HG02938 (cell line): ENCODE data around the gene RAVER2.
"Not testable (repeated sequence)": the region's sequence is repeated elsewhere in the genome, so short reads cannot be mapped to it uniquely, and the experiment has no call there.

ENCODE experiments used
- ATAC-seq: cut with Tn5 transposase; IDR thresholded peaks from one replicate; pipeline ENCODE4 v1.9.1; 2021; ENCODE audit warnings: mild to moderate bottlenecking, moderate library complexity; ENCODE audit not compliant: unreplicated experiment

RAVER2 gene, protein sequence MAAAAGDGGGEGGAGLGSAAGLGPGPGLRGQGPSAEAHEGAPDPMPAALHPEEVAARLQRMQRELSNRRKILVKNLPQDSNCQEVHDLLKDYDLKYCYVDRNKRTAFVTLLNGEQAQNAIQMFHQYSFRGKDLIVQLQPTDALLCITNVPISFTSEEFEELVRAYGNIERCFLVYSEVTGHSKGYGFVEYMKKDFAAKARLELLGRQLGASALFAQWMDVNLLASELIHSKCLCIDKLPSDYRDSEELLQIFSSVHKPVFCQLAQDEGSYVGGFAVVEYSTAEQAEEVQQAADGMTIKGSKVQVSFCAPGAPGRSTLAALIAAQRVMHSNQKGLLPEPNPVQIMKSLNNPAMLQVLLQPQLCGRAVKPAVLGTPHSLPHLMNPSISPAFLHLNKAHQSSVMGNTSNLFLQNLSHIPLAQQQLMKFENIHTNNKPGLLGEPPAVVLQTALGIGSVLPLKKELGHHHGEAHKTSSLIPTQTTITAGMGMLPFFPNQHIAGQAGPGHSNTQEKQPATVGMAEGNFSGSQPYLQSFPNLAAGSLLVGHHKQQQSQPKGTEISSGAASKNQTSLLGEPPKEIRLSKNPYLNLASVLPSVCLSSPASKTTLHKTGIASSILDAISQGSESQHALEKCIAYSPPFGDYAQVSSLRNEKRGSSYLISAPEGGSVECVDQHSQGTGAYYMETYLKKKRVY

GRCh38 chr1:64744492-64745180 lies at the start of gene RAVER2:
TSS of gene RAVER2 (plus strand) at chr1:64745075. CDS start at chr1:64745173, 98 bp downstream.
- ATAC-seq, result no peak

GRCh38 chr1:64696879-64697278 lies 48.0 kb upstream of the RAVER2 start:
- ATAC-seq, result no peak

DNA sequence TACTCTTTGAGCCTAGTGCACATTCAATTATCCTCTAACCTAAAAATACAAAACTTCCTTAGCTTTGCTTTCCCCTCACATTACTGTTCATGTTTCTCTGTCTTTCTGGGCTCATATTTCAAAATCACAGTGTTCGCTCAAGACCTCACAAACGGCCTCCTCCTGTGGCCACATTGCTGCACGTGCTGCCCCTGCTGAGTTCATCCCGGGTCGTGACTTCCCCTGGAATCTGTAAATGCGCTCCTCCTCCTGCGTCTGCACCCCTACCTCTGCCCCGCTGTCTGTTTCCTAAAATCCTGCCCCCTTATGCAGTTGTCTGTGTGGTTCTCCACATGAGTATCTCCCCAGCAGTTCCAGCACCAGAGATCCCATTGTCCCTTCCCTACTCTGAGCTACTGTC lies 45.5 kb upstream of the RAVER2 start:
- no peak for ATAC-seq

- no peak for ATAC-seq
Measured at GRCh38 chr1:64701071-64701470, 43.8 kb upstream of the RAVER2 start.

DNA sequence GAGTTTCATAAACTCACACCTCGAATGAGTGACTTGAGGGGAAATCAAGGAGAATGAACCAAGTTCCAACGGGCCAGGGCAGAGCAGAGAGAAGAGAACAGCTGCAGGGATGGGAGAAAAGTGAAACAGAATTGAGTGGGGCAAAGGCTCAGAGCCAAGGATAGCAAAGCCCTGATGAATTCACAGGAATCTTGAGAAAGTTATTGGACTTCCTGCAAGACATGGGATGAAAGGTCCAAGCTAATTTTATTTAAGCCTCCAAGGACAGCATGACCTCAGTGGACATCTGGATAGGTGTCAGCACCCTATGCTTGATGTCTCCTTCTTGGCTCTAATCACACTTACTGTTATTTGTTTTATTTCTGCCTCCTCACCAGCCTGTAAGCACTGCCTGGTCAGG lies 43.0 kb upstream of the RAVER2 start:
- ATAC-seq, result no peak

DNA sequence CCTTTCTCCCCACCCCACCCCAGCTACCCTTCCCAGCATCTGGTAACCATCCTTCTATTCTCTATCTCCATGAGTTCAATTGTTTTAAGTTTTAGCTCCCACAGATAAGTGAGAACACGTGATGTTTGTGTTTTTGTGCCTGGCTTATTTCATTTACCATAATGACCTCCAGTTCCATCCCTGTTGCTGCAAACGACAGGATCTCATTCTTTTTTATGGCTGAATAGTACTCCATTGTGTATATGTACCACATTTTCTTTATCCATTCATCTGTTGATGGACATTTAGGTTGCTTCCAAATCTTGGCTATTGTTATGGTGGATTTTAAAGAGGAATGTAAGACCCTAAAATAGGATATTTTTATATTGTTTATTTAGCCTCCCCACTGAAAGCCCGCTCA lies 42.2 kb upstream of the RAVER2 start:
- not testable (repeated sequence) for ATAC-seq

GRCh38 chr1:64703600-64703999 lies 41.3 kb upstream of the RAVER2 start:
- ATAC-seq, result no peak

GRCh38 chr1:64705591-64705990 lies 39.3 kb upstream of the RAVER2 start:
- ATAC-seq, result no peak

GRCh38 chr1:64711266-64711665 lies 33.6 kb upstream of the RAVER2 start:
- no peak for ATAC-seq

GRCh38 chr1:64712049-64712448 lies 32.8 kb upstream of the RAVER2 start:
- no peak for ATAC-seq

- no peak for ATAC-seq
Measured at GRCh38 chr1:64715186-64715585, 29.7 kb upstream of the RAVER2 start.

DNA sequence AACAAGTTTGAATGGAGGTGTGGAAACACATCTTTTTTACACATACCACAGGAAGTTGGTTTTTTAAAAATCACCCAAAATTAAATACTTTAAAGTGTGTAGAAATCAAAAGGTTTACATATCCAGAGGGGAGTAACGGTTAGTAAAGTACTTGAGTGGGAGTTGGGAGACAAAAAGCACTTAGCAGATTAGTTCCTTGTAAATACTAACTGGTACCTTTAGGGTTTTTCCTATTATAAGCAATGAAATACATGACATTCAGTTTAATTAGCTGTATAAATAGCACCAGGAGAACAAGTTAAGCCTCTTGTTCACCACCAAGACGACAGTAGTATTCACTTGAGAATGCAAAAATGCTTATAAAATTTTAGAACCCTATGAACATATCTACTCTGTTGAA lies 23.7 kb upstream of the RAVER2 start:
- ATAC-seq, result no peak

GRCh38 chr1:64721576-64722145 lies 23.2 kb upstream of the RAVER2 start:
- no peak for ATAC-seq

DNA sequence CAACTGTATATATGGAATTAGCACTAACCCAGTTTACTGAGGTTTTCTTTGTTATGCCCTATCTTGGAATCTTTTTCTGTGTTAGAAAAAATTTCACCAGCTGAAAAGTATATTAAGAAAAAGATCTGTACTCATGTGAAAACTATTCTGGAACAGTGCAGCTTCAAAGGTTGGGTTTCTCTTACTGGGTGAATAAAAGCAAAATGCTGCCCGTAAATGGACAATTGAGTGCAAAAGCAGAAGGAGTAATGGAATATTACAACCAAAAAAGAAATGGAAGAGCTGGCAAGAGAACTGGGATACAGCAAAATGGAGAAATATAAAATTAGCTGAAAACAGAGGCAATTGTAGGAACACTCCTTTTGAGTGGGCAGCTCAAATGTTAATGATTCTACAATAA lies 17.0 kb upstream of the RAVER2 start:
- no peak for ATAC-seq

DNA sequence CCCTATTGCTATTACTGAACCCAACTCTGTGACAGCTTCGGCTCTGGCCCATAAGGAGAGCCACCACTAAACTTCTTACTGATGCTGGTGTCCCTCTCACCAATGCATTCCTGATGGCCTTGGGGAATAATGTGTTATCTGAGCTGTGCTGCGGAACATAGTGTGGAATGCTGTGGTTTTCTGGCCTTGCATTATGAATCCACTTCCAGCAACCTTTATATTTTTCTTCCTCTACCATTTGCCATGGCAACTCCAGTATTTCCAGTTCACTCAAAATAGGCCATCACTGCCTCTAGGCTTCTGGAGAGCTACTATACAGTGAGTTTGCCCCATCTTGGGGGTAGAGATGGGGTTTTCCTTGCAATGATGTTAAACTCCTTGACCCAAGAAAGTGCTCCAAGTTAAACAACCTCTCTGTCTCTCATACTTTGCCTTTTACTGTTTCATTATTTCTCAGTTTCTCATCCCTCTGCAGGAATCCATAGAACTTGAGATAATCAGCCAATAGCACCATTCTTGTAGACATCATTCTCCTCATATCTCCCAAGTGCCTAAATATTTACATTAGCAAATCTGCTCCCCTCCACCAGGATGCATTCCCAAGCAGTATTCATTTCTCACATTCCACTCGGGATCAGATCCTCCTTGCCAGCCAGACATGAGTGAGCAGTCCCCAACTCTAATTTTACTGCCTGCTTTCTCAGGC lies 11.1 kb upstream of the RAVER2 start:
- no peak for ATAC-seq

DNA sequence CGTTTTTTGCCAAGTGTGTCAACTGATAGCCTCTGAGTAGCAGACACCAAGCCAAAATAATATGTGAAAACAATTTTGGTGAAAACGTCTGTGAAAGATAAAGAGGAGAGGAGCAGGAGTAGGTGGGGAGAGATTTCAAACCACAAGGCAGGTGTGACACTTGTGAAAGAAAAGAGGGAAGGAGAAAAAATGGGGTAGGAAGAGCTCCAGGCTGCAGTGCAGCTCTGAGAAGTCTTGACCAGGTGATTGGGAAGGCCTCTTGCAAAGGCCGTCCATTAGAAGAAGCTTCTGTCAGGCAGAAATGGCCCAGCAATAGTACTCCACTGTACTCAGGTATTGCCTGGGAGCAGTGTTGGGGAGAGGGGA lies 10.6 kb upstream of the RAVER2 start:
- ATAC-seq, result no peak

- ATAC-seq, result not testable (repeated sequence)
Measured at GRCh38 chr1:64740687-64741086, 4.2 kb upstream of the RAVER2 start.

GRCh38 chr1:64743954-64744491 lies 852 bp upstream of the RAVER2 start:
- ATAC-seq, result no peak

- no peak for ATAC-seq
Measured at GRCh38 chr1:64745181-64745985, 508 bp downstream of the RAVER2 start.
